ENCODE data around the gene CTSA.

- TF ChIP-seq GATA3 (IDR thresholded peaks at IDR 0.05; ENCODE audit: low read depth, low read length) (no peak), GATA2 (IDR thresholded peaks at IDR 0.05; ENCODE audit: low read depth, low read length) (no peak)
These were observed 33.5 kb downstream of the CTSA start for GRCh38 chr20:45924391-45925261.
